Spleen (tissue), 7 donors: ENCODE data around the gene TMEM40.

ENCODE experiments used
- CTCF ChIP-seq, 11 experiments: fragments of 200-600 bp in 7 of 11; fragments of 450-650 bp in 4 of 11; sonication (generic) in 4 of 11; IDR thresholded peaks in 8 of 11; conservative IDR thresholded peaks in 3 of 11; 1 replicate in 7 of 11; 2 replicates in 4 of 11; pipeline versions ENCODE4 v1.4.0 to v1.8.0; 2016 to 2021; ENCODE audit warnings: antibody characterized with exemption in 11 of 11, inconsistent platforms in 4 of 11, mild to moderate bottlenecking in 1 of 11
- POLR2AphosphoS5 ChIP-seq, 3 donors: sonication (generic); formaldehyde crosslinking; IDR thresholded peaks; one replicate each; pipeline ENCODE4 v1.5.1; 2017; ENCODE audit warnings: antibody characterized with exemption in 3 of 3
- donor health status: DM: no; HTN: no; CAD: no; lungs with moderate emphysema.
- donor health status: DM: no; HTN: no; CAD: no.
- donor health status: DM: no; HTN: no; CAD: no.

GRCh38 chr3:12750658-12751071, 8.4 kb downstream of the TMEM40 start:
- TF ChIP-seq POLR2AphosphoS5 (IDR thresholded peaks at IDR 0.05) = no peak
- no peak for TF ChIP-seq CTCF (IDR thresholded peaks at IDR 0.05 in 8 of 11, conservative IDR thresholded peaks at IDR 0.05 in 3 of 11)
